Left lobe of liver (tissue), 2 donors: ENCODE results near the gene PDLIM4. TPM values are rescaled to one million over a fixed set of nuclear protein-coding genes. Genes with fewer than 3 reads are reported as not detected.

Experiments
- ATAC-seq: fragments of 200-7000 bp; cut with Tn5 transposase; one replicate; pipeline ENCODE4 v1.9.1; 2020; ENCODE audit warnings: mild to moderate bottlenecking, moderate library complexity
- DNase-seq: peaks from one replicate; pipeline ENCODE4 v3.0.0-alpha.2; 2020; ENCODE audit warnings: low spot score
- total RNA-seq: library from RNA; stranded (reverse); gene quantifications from one replicate; pipeline ENCODE4 v1.2.1, GENCODE V29; 2021
- donor health status: DM: no; HTN: no; CAD: no; lungs with moderate emphysema.
- donor health status: DM: no; HTN: yes; CAD: no.

Gene PDLIM4
- 0.88 TPM for total RNA-seq

- ATAC-seq (no peak), DNase-seq (peak; percentile 37)
Observed at GRCh38 chr5:132257131-132258101, at the start of gene PDLIM4. TSS of gene PDLIM4 (plus strand) at chr5:132257696. CDS start at chr5:132257735, 39 bp downstream.

GRCh38 chr5:132207778-132208177 lies 49.7 kb upstream of the PDLIM4 start:
- DNase-seq (no peak), ATAC-seq (no peak)

GRCh38 chr5:132209131-132209530 lies 48.4 kb upstream of the PDLIM4 start:
- ATAC-seq: no peak
- no peak for DNase-seq

GRCh38 chr5:132209901-132210545 lies 47.5 kb upstream of the PDLIM4 start:
- no peak for DNase-seq
- ATAC-seq: no peak

GRCh38 chr5:132210944-132211343 lies 46.6 kb upstream of the PDLIM4 start:
- no peak for DNase-seq

GRCh38 chr5:132211787-132212186 lies 45.7 kb upstream of the PDLIM4 start:
- ATAC-seq (no peak), DNase-seq (no peak)

More at GRCh38 chr5:132210944-132211343, 46.6 kb upstream of the PDLIM4 start:
- ATAC-seq: no peak

- ATAC-seq (no peak), DNase-seq (no peak)
Observed at GRCh38 chr5:132213666-132214065, 43.8 kb upstream of the PDLIM4 start.

- ATAC-seq: no peak
- DNase-seq: no peak
Observed at GRCh38 chr5:132214491-132214890, 43.0 kb upstream of the PDLIM4 start.

GRCh38 chr5:132215329-132215728 lies 42.2 kb upstream of the PDLIM4 start:
- DNase-seq: peak; percentile 61
- peak; percentile 76 for ATAC-seq

GRCh38 chr5:132218321-132218720 lies 39.2 kb upstream of the PDLIM4 start:
- DNase-seq (no peak), ATAC-seq (no peak)

- DNase-seq: no peak
- ATAC-seq: no peak
Observed at GRCh38 chr5:132219289-132219970, 38.1 kb upstream of the PDLIM4 start.

GRCh38 chr5:132219981-132220380 lies 37.5 kb upstream of the PDLIM4 start:
- no peak for ATAC-seq
- no peak for DNase-seq

- no peak for ATAC-seq
- DNase-seq: no peak
Observed at GRCh38 chr5:132220491-132220890, 37.0 kb upstream of the PDLIM4 start.

- no peak for DNase-seq
- ATAC-seq: no peak
Observed at GRCh38 chr5:132221781-132222648, 35.5 kb upstream of the PDLIM4 start.

- DNase-seq: no peak
- ATAC-seq: no peak
Observed at GRCh38 chr5:132222649-132223038, 34.9 kb upstream of the PDLIM4 start.

- ATAC-seq: no peak
- DNase-seq: no peak
Observed at GRCh38 chr5:132223861-132224260, 33.6 kb upstream of the PDLIM4 start.

GRCh38 chr5:132224716-132225115 lies 32.8 kb upstream of the PDLIM4 start:
- ATAC-seq: no peak
- DNase-seq: no peak

- ATAC-seq (no peak), DNase-seq (peak; percentile 47)
Observed at GRCh38 chr5:132225165-132226032, 32.1 kb upstream of the PDLIM4 start.

GRCh38 chr5:132226516-132227234 lies 30.8 kb upstream of the PDLIM4 start:
- no peak for ATAC-seq
- no peak for DNase-seq
